ENCODE measurements around the gene ANKMY2. TPM values are rescaled to one million over a fixed set of nuclear protein-coding genes. Genes with fewer than 3 reads are reported as not detected.

ANKMY2 gene
- polyA plus RNA-seq, 1 donor from 2014 or later, result 94.7 TPM

DNA sequence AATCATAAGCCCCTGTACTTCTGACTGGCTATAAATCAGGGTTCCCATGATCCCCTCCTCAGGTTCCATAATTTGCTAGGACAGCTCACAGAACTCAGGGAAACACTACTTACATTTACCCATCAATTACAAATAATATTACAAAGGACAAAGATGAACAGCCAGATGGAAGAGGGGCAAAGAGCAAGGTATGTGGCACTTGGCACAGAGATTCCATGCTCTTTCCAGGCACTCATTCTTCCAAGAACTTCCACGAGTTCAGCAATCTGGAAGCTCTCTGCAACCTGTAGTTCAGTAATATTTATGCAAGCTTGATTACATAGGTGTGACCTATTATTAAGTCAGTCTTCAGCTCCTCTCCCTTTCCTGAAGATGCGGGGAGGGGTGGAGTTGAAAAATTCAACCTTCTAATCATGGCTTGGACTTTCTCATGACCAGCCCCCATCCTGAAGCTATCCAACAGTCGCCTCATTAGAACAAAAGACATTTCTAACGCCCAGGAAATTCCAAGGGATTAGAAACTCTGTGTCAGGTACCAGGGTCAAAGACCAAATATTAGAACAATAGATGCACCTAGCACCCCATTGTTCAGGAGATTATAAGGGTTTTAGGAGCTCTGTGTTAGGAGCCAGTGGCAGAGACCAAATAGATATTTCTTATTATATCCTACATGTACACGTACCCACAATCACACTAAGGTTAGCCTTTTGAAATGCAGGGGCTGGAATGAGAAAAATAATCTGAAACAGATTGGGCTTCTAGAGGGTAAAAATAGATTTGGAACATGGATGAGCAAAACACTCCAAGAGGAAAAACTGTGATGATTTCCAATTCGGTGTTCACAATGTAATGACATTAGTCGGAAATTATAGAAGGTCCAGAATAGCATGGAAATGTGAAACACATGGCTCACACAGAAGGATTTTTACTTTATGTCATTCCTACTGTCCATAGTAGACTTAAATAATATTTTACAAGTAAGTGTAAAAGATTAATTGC, 7.0 kb downstream of the ANKMY2 start:
- Histone ChIP-seq H3K9me3 (ENCODE audit: low read length) (no peaks in the 10 kb centered on the region), H2AFZ (ENCODE audit: low read depth, low read length) (no peak overlapping the region), H3K4me2 (ENCODE audit: low read length) (no peak overlapping the region), H3F3A (ENCODE audit: insufficient read depth, low read length, poor library complexity, severe bottlenecking) (peaks cover 3% of the 10 kb centered on the region), H3K27ac (ENCODE audit: low read length) (no peak overlapping the region), H3K4me3 (ENCODE audit: low read length) (no peak overlapping the region), H4K20me1 (ENCODE audit: insufficient read depth) (no peaks in the 10 kb centered on the region), H3K9ac (ENCODE audit: low read length) (no peak overlapping the region), H3K9me2 (ENCODE audit: insufficient read depth, low read length) (no peaks in the 10 kb centered on the region), H3K36me3 (ENCODE audit: insufficient read depth, low read length) (no peaks in the 10 kb centered on the region), H3K79me2 (replicated peaks; ENCODE audit: insufficient read depth, low read length) (peaks cover 45% of the 10 kb centered on the region), H3K27me3 (ENCODE audit: insufficient read depth, low read depth, low read length) (no peaks in the 10 kb centered on the region)
- TF ChIP-seq POLR2AphosphoS5 (IDR thresholded peaks at IDR 0.05) (no peak), EZH2 (IDR thresholded peaks at IDR 0.05; ENCODE audit: borderline replicate concordance, insufficient read depth, low read length, poor library complexity, severe bottlenecking) (no peak), RAD21 (conservative IDR thresholded peaks at IDR 0.05) (no peak), SMC3 (conservative IDR thresholded peaks at IDR 0.05; ENCODE audit: poor library complexity) (no peak), EP300 (conservative IDR thresholded peaks at IDR 0.05; ENCODE audit: poor library complexity, severe bottlenecking) (no peak), TAF1 (IDR thresholded peaks at IDR 0.05; ENCODE audit: low read depth) (no peak), MXI1 (conservative IDR thresholded peaks at IDR 0.05; ENCODE audit: poor library complexity, severe bottlenecking) (no peak)
- TF ChIP-seq, protein P1, sequence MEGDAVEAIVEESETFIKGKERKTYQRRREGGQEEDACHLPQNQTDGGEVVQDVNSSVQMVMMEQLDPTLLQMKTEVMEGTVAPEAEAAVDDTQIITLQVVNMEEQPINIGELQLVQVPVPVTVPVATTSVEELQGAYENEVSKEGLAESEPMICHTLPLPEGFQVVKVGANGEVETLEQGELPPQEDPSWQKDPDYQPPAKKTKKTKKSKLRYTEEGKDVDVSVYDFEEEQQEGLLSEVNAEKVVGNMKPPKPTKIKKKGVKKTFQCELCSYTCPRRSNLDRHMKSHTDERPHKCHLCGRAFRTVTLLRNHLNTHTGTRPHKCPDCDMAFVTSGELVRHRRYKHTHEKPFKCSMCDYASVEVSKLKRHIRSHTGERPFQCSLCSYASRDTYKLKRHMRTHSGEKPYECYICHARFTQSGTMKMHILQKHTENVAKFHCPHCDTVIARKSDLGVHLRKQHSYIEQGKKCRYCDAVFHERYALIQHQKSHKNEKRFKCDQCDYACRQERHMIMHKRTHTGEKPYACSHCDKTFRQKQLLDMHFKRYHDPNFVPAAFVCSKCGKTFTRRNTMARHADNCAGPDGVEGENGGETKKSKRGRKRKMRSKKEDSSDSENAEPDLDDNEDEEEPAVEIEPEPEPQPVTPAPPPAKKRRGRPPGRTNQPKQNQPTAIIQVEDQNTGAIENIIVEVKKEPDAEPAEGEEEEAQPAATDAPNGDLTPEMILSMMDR (IDR thresholded peaks at IDR 0.05; ENCODE audit: poor library complexity, severe bottlenecking), result no peak
- TF ChIP-seq, protein P2, sequence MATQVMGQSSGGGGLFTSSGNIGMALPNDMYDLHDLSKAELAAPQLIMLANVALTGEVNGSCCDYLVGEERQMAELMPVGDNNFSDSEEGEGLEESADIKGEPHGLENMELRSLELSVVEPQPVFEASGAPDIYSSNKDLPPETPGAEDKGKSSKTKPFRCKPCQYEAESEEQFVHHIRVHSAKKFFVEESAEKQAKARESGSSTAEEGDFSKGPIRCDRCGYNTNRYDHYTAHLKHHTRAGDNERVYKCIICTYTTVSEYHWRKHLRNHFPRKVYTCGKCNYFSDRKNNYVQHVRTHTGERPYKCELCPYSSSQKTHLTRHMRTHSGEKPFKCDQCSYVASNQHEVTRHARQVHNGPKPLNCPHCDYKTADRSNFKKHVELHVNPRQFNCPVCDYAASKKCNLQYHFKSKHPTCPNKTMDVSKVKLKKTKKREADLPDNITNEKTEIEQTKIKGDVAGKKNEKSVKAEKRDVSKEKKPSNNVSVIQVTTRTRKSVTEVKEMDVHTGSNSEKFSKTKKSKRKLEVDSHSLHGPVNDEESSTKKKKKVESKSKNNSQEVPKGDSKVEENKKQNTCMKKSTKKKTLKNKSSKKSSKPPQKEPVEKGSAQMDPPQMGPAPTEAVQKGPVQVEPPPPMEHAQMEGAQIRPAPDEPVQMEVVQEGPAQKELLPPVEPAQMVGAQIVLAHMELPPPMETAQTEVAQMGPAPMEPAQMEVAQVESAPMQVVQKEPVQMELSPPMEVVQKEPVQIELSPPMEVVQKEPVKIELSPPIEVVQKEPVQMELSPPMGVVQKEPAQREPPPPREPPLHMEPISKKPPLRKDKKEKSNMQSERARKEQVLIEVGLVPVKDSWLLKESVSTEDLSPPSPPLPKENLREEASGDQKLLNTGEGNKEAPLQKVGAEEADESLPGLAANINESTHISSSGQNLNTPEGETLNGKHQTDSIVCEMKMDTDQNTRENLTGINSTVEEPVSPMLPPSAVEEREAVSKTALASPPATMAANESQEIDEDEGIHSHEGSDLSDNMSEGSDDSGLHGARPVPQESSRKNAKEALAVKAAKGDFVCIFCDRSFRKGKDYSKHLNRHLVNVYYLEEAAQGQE (IDR thresholded peaks at IDR 0.05; ENCODE audit: borderline replicate concordance), result no peak

DNA sequence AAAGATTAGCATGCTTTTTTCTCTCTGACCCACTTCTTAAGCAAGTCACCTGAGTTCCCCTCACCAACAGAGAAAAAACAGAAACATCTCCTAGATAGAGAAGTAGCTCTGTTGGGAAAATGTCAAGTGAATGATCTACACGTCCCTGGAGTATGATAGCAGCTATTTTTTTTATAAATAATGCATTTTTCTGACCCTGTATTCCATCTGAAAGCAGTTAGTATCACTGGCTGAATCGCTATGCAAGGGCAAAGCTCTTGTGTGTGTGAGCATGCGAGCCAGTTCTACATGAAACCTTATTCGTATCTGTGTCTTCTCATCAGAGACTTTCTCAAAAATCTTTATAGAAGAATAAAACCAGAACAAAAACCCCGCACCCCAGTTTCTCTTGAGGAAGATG, 8.2 kb downstream of the ANKMY2 start:
- H3K9ac ChIP-seq (ENCODE audit: low read length), result no peak overlapping the region
- H2AFZ ChIP-seq (ENCODE audit: low read depth, low read length), result no peak overlapping the region
- no peak overlapping the region for H3K27ac ChIP-seq (ENCODE audit: low read length)
- no peaks in the 10 kb centered on the region for H3K9me3 ChIP-seq (ENCODE audit: low read length)
- H3F3A ChIP-seq (ENCODE audit: insufficient read depth, low read length, poor library complexity, severe bottlenecking), result peaks cover 3% of the 10 kb centered on the region
- TF ChIP-seq, protein P2 (IDR thresholded peaks at IDR 0.05; ENCODE audit: borderline replicate concordance), result no peak
- TF ChIP-seq RAD21 (conservative IDR thresholded peaks at IDR 0.05), result no peak
- TF ChIP-seq TAF1 (IDR thresholded peaks at IDR 0.05; ENCODE audit: low read depth), result no peak
- TF ChIP-seq, protein P1 (IDR thresholded peaks at IDR 0.05; ENCODE audit: poor library complexity, severe bottlenecking), result no peak
- TF ChIP-seq POLR2AphosphoS5 (IDR thresholded peaks at IDR 0.05), result no peak
- no peak for TF ChIP-seq EP300 (conservative IDR thresholded peaks at IDR 0.05; ENCODE audit: poor library complexity, severe bottlenecking)
- no peak for TF ChIP-seq SMC3 (conservative IDR thresholded peaks at IDR 0.05; ENCODE audit: poor library complexity)
- H3K4me2 ChIP-seq (ENCODE audit: low read length), result no peak overlapping the region
- H3K4me3 ChIP-seq (ENCODE audit: low read length), result no peak overlapping the region
- no peaks in the 10 kb centered on the region for H3K36me3 ChIP-seq (ENCODE audit: insufficient read depth, low read length)
- peaks cover 38% of the 10 kb centered on the region for H3K79me2 ChIP-seq (replicated peaks; ENCODE audit: insufficient read depth, low read length)
- H3K27me3 ChIP-seq (ENCODE audit: insufficient read depth, low read depth, low read length), result no peaks in the 10 kb centered on the region
- no peaks in the 10 kb centered on the region for H3K9me2 ChIP-seq (ENCODE audit: insufficient read depth, low read length)
- H4K20me1 ChIP-seq (ENCODE audit: insufficient read depth), result no peaks in the 10 kb centered on the region
